Posterior cingulate gyrus (tissue), 11 donors: ENCODE measurements around the gene BCAT1.

ENCODE experiments used
- DNase-seq, 10 donors: peaks; one replicate each; pipeline versions ENCODE4 v3.0.0 to v3.0.0-alpha.2; 2020 to 2021; ENCODE audit warnings: mixed read lengths in 3 of 10
- intact Hi-C: fragments of 100-400 bp; cut with DNase I; formaldehyde crosslinking; loops from one replicate; pipeline ENCODE4 v1.15.1; 2023

The BCAT1 gene

GRCh38 chr12:24778486-24779304 is 170.2 kb downstream of the BCAT1 start:
- intact Hi-C loops = loop anchor here (5.0 kb wide), 1 partner anchor 1571 kb away; no protein-coding TSS in a partner anchor
- no peak for DNase-seq

GRCh38 chr12:24777359-24777758 is 171.5 kb downstream of the BCAT1 start:
- intact Hi-C loops = loop anchor here (5.0 kb wide), 1 partner anchor 1570 kb away; no protein-coding TSS in a partner anchor

GRCh38 chr12:24776861-24777260 is 172.0 kb downstream of the BCAT1 start:
- intact Hi-C loops = loop anchor here (5.0 kb wide), 1 partner anchor 1570 kb away; no protein-coding TSS in a partner anchor
- DNase-seq = no peak

More at GRCh38 chr12:24777359-24777758, 171.5 kb downstream of the BCAT1 start:
- no peak for DNase-seq

GRCh38 chr12:24775073-24775472 is 173.8 kb downstream of the BCAT1 start:
- intact Hi-C loops = loop anchor here (5.0 kb wide), 1 partner anchor 1568 kb away; no protein-coding TSS in a partner anchor

GRCh38 chr12:24773996-24774395 is 174.9 kb downstream of the BCAT1 start:
- intact Hi-C loops = no loop called here
- no peak for DNase-seq

More at GRCh38 chr12:24775073-24775472, 173.8 kb downstream of the BCAT1 start:
- no peak for DNase-seq

- intact Hi-C loops = no loop called here
- no peak for DNase-seq
Measured at GRCh38 chr12:24772813-24773212, 176.1 kb downstream of the BCAT1 start.

GRCh38 chr12:24770821-24771220 is 178.1 kb downstream of the BCAT1 start:
- intact Hi-C loops = no loop called here
- no peak for DNase-seq

GRCh38 chr12:24770334-24770733 is 178.6 kb downstream of the BCAT1 start:
- intact Hi-C loops = no loop called here
- DNase-seq = no peak

GRCh38 chr12:24769682-24770081 is 179.2 kb downstream of the BCAT1 start:
- no peak for DNase-seq
- intact Hi-C loops = no loop called here

- DNase-seq = no peak
- intact Hi-C loops = no loop called here
Measured at GRCh38 chr12:24768415-24768814, 180.5 kb downstream of the BCAT1 start.

GRCh38 chr12:24767016-24767415 is 181.9 kb downstream of the BCAT1 start:
- intact Hi-C loops = no loop called here
- DNase-seq = no peak

GRCh38 chr12:24764712-24765111 is 184.2 kb downstream of the BCAT1 start:
- no peak for DNase-seq
- intact Hi-C loops = no loop called here

- intact Hi-C loops = no loop called here
- DNase-seq = no peak
Measured at GRCh38 chr12:24760606-24761378, 188.1 kb downstream of the BCAT1 start.

- no peak for DNase-seq
Measured at GRCh38 chr12:24760162-24760561, 188.7 kb downstream of the BCAT1 start.

More at GRCh38 chr12:24760162-24760561, 188.7 kb downstream of the BCAT1 start:
- intact Hi-C loops = no loop called here
